Thoracic aorta (tissue), 2 donors: ENCODE results near the gene LEF1. TPM values are rescaled to one million over a fixed set of nuclear protein-coding genes. Genes with fewer than 3 reads are reported as not detected.

Experiments
- ATAC-seq: fragments of 150-250 bp; one replicate; pipeline ENCODE4 v1.8.0; 2017; ENCODE audit warnings: low read depth; ENCODE audit not compliant: insufficient number of reproducible peaks, low FRiP score
- DNase-seq: peaks from one replicate; pipeline ENCODE4 v3.0.0-alpha.2; 2020; ENCODE audit warnings: low spot score
- H3K27ac ChIP-seq, 2 donors: fragments of 200-600 bp; sonication (generic); 1 replicate in 1 of 2; 2 replicates in 1 of 2; pipeline ENCODE4 v1.5.1; 2016; ENCODE audit warnings: mild to moderate bottlenecking in 2 of 2, moderate library complexity in 2 of 2
- H3K27me3 ChIP-seq: fragments of 200-600 bp; sonication (generic); replicated peaks from 2 replicates; pipeline ENCODE4 v1.6.0; 2016; ENCODE audit warnings: mild to moderate bottlenecking; ENCODE audit not compliant: insufficient read depth
- H3K36me3 ChIP-seq: fragments of 200-600 bp; sonication (generic); one replicate; pipeline ENCODE4 v1.5.1; 2016
- H3K4me1 ChIP-seq, 2 donors: fragments of 200-600 bp; sonication (generic); 1 replicate in 1 of 2; 2 replicates in 1 of 2; pipeline versions ENCODE4 v1.5.1 to v1.6.0; 2016; ENCODE audit warnings: low read depth in 2 of 2, mild to moderate bottlenecking in 1 of 2; ENCODE audit not compliant: control insufficient read depth in 1 of 2
- H3K4me3 ChIP-seq: fragments of 200-600 bp; sonication (generic); 2 replicates; pipeline ENCODE4 v1.5.1; 2016; ENCODE audit warnings: mild to moderate bottlenecking
- H3K9me3 ChIP-seq: fragments of 200-600 bp; sonication (generic); 2 replicates; pipeline ENCODE4 v1.5.1; 2016
- total RNA-seq, 2 donors: library from RNA; depleted of rRNA; stranded (reverse); fragments of >200 nt; gene quantifications; one replicate each; pipeline versions ENCODE4 v1.1.0 to v1.2.3, GENCODE V29; 2016
- TF ChIP-seq, protein P1 (sequence below): fragments of 200-600 bp; sonication (generic); IDR thresholded peaks from one replicate; pipeline ENCODE4 v1.5.1; 2019; ENCODE audit warnings: antibody characterized with exemption

Gene LEF1
- total RNA-seq, 2 donors from 2014 or later = 0.54 to 3.2 TPM

DNA sequence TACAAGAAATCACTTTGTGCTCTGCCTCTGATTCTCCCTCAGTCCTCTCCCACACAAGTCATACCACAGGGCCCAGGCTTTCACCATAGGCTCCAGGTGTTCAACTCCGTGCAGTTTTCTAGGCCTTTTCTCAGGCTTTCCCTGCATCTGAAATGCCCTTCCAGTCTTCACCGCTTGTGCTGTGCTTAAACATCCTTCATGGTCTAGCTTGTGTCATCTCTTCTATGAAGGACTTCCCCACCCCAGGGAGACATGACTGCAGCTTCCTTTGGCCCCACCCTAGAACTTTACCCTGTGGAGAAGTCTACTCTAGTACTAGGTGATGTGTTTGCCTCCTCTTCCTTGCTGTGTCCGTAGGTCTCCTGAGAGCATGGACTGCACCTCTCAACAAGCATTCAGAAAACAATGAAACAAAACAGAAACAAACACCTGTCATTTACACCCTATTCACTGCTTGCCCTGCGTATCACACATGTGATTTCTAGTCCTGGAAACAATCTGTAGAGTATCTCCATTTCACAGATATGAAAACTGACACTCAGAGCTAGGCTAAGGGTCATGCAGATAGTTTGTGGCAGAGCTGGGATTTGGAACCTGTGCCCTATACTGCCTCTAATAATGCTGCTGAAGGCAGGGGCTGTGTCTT lies 22.7 kb upstream of the LEF1 start:
- Histone ChIP-seq H3K27me3 (no peaks in the 10 kb centered on the region), H3K27ac (no peak overlapping the region), H3K9me3 (no peaks in the 10 kb centered on the region), H3K4me1 (peaks cover 11 to 18% of the 10 kb centered on the region in 2 donors), H3K4me3 (no peak overlapping the region), H3K36me3 (no peaks in the 10 kb centered on the region)
- TF ChIP-seq, protein P1, sequence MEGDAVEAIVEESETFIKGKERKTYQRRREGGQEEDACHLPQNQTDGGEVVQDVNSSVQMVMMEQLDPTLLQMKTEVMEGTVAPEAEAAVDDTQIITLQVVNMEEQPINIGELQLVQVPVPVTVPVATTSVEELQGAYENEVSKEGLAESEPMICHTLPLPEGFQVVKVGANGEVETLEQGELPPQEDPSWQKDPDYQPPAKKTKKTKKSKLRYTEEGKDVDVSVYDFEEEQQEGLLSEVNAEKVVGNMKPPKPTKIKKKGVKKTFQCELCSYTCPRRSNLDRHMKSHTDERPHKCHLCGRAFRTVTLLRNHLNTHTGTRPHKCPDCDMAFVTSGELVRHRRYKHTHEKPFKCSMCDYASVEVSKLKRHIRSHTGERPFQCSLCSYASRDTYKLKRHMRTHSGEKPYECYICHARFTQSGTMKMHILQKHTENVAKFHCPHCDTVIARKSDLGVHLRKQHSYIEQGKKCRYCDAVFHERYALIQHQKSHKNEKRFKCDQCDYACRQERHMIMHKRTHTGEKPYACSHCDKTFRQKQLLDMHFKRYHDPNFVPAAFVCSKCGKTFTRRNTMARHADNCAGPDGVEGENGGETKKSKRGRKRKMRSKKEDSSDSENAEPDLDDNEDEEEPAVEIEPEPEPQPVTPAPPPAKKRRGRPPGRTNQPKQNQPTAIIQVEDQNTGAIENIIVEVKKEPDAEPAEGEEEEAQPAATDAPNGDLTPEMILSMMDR = no peak
- DNase-seq = no peak
- no peak for ATAC-seq

GRCh38 chr4:108188770-108189169 lies 20.0 kb upstream of the LEF1 start:
- TF ChIP-seq, protein P1 = no peak
- H3K27ac ChIP-seq = no peak overlapping the region
- no peaks in the 10 kb centered on the region for H3K27me3 ChIP-seq
- no peak overlapping the region for H3K4me3 ChIP-seq
- ATAC-seq = no peak
- no peaks in the 10 kb centered on the region for H3K9me3 ChIP-seq
- H3K4me1 ChIP-seq = peaks cover 4 to 10% of the 10 kb centered on the region in 2 donors
- no peaks in the 10 kb centered on the region for H3K36me3 ChIP-seq
- DNase-seq = no peak

DNA sequence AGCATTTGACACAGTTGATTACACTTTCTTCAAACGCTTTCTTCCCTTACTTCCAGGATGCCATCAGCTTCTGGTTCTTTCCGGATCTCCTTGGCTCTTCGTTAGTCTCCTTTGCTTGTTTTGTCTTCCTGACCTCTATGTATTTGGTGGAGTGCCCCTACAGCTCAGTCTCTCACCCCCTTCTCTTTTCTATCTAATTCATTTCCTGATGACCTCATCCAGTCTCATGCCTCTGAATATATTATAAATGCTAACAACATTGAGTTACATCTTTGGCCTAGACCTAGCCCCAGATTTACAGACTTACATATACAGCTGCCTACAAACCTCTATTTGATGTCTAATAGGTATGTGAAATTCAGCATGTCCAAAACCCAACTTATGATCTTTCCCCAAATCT lies 16.5 kb upstream of the LEF1 start:
- H3K4me1 ChIP-seq = no peaks in the 10 kb centered on the region
- no peaks in the 10 kb centered on the region for H3K27me3 ChIP-seq
- TF ChIP-seq, protein P1 = no peak
- ATAC-seq = no peak
- no peak for DNase-seq
- no peaks in the 10 kb centered on the region for H3K36me3 ChIP-seq
- H3K9me3 ChIP-seq = no peaks in the 10 kb centered on the region
- no peak overlapping the region for H3K27ac ChIP-seq
- no peak overlapping the region for H3K4me3 ChIP-seq

- Histone ChIP-seq H3K36me3 (no peaks in the 10 kb centered on the region), H3K27ac (no peak overlapping the region), H3K9me3 (no peaks in the 10 kb centered on the region), H3K4me1 (no peaks in the 10 kb centered on the region), H3K27me3 (no peaks in the 10 kb centered on the region), H3K4me3 (no peak overlapping the region)
- TF ChIP-seq, protein P1 = no peak
- ATAC-seq = no peak
- no peak for DNase-seq
These were observed 15.8 kb upstream of the LEF1 start for GRCh38 chr4:108184453-108185049.

DNA sequence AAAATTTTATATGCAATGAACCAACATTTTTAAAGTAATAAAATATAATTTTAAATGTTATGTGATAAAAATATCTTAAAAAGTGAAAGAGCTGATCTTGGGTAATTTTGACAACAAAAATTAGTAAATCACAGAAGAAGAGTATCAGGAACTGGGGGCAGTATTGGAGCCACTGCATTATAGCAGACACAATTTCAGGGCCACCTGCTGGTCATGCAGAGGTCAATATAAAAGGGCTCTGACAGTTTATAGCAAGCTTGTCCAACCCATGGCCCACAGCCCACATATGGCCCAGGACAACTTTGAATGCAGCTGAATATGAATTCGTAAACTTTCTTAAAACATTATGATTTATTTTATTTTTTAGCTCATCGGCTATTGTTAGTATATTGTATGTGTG lies 13.0 kb upstream of the LEF1 start:
- Histone ChIP-seq H3K27me3 (no peaks in the 10 kb centered on the region), H3K9me3 (no peaks in the 10 kb centered on the region), H3K36me3 (no peaks in the 10 kb centered on the region), H3K4me1 (no peaks in the 10 kb centered on the region), H3K4me3 (no peak overlapping the region), H3K27ac (no peak overlapping the region)
- DNase-seq = no peak
- TF ChIP-seq, protein P1 = no peak
- no peak for ATAC-seq
